GM18502 (cell line): Measurements from ENCODE around the gene PRKCQ.
"Not testable (repeated sequence)": the region's sequence is repeated elsewhere in the genome, so short reads cannot be mapped to it uniquely, and the experiment has no call there.

ENCODE experiments used
- ATAC-seq: cut with Tn5 transposase; IDR thresholded peaks from one replicate; pipeline ENCODE4 v1.9.1; 2021; ENCODE audit warnings: mild to moderate bottlenecking; ENCODE audit not compliant: unreplicated experiment, poor library complexity

The PRKCQ gene

DNA sequence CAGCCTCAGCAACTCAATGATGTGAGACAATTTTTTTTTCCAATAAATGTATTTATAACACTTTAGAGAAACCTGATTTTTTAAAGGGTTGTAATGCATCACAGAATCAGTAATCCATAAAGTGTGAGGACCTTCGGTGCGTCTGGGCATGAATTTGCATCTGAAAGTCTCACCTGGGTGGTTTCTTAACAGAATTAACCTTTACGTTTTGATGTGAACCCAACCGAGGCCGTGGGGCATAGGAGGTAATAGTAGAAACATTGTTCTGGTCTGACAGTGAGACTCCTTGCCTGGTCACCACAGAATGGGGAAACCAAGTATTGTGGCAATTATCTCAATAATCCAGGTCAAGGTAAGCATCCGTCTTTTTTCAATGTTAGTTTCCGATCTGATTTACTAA, 114.6 kb downstream of the PRKCQ start:
- no peak for ATAC-seq

DNA sequence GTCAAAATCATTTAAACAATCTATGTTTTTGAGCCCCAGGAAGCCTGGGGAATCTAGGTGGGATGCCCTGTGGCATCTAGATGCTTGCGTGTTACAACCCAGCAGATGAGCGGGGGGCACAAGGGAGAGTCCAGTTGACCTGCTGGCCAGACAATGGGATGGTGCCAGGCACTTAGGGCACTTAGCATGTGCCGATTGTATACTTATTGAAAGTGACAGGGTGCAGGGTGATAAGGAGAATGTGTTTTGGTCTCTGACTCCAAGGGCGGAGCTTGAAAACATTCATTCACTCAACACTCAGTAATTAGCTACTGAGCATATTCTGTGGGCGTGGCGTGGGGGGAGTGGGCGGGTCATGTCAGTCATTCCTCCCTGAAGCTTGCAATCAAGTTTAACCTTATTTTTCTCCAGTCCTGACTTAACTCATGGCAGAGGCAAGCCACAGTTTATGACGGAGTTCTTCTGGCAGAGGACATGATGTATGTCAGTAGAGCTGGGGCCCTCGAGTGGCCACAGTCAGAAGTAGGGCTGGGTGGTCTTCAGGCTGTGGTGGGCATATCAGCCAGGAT, 115.1 kb downstream of the PRKCQ start:
- ATAC-seq = no peak

- no peak for ATAC-seq
Observed at GRCh38 chr10:6463366-6463765, 116.7 kb downstream of the PRKCQ start.

DNA sequence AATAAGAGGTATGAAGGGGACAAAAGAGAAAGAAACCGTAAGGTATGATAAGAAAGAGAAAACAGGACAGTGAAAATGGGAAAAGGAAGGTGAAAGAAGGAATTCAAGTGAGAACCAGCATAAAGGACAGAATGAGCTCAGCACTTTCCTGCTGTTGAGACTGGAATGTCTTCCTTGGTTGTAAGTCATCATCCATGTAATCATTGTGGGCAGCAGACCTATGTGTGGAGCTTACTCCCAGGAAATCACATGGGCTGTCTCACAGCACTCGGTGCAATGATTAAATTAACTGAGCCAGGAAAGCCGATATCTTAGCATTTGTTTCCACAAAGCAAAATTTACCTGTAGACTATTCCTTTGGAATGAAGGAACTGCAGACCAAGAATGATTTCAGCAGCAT, 118.1 kb downstream of the PRKCQ start:
- ATAC-seq = no peak

DNA sequence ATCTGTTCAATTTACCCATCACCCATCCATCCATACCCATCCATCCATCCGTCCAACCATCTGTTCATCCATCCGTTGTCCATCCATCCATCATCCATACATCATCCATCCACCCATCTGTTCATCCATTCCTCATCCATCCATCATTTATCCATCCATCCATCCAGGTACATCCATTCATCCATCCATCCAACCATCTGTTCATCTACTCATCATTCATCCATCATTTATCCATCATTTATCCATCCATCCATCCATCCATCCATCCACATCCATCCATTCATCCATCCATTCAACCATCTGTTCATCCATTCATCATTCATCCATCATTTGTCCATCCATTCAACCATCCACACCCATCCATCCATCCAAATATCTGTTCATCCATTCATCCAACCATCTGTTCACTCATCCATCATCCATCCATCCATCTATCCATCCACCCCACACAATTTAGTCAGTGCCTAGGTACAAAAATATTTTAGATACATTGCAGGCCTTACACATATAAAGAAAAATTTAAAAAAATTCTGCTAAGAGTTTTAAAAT, 119.1 kb downstream of the PRKCQ start:
- no peak for ATAC-seq

DNA sequence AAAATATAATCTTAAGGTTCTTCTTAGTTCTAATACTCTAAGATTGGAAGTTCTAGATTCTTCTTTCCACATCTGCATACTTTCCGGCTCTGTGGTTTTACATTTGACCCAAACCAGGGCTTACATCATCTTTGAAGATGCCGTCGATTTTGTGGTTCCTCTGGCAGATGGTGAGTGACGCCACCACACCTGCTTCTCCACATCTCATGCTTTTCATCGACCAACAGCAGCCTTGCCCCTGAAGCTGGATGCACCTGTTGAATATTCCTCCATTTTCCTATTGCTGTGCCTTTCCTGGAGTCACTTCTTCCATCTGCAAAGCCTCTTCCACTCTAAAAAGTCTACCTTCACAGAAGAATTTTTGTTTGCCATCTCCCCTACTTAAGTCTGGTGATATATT, 121.3 kb downstream of the PRKCQ start:
- no peak for ATAC-seq

DNA sequence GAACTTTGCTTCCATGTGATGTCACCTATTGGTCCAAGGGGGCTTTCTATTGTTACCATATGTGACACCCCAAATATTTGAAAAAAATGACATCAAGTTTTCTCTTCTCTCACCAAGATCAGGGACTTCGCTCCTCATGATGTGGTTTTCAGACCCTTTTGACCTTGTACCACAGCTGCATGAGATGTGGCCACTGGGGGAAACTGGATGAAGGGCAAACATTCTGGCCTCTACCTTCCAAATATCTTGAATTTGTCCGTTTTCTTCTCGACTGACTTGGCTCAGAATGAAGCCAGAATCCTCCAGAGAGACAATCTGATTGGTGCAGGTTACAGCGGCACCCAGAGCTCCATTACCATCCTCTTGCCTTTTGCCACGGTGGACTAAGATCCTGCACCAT, 122.7 kb downstream of the PRKCQ start:
- ATAC-seq = no peak

DNA sequence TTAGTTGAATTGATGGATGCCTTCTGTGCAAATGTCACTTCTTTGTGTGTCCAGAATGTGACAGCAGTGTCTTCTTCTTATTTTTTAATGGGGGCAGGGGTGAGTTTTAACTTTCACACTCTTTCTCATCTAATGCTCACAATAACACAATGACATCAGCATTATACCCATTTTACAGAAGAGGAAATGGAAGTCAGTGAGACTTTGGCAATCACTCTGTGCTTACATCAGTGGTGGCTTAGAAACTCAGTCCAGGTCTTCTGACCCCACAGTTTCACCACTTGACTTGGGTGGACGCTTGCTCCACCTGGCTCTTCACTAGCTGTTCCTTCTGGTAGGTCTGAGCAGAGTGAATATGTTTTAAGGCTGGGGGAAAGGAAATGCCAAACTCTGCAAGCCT, 124.0 kb downstream of the PRKCQ start:
- ATAC-seq = no peak

DNA sequence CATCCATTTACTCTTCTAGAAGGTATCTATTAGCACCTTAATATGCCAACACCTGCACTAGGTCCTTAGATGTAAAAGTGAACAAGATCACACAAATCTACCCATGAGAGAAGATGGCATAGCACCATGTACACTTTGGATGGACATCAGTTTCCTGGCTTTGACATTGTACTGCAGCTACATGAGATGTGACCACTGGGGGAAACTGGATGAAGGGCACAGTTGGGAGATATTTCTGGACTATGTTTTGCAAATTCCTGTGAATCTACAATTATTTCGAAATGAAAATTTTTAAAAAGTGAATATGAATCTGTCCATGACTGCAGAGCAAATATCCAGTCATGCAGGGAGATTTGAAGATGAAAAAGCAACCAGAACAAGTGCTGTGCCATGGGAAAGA, 124.5 kb downstream of the PRKCQ start:
- no peak for ATAC-seq

DNA sequence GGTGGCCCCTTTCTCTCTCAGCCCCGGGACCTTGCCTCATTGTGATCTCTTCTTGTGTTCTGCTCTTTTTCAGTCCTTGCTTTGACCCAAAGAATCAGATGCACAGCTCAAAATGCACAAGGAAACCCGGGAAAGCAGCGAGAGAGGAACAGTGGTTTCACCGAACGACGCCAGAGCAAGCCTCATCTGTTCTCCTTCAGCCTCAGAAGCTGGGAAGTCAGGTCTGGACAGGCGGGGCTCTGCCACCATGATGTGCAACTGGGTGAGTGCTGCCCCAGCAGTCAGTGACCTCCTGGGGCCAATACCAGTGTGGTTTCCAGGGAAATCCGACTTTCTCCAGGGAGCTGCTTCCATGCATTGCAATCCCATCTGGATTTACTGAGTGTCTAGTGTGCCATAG, 133.4 kb downstream of the PRKCQ start:
- no peak for ATAC-seq

DNA sequence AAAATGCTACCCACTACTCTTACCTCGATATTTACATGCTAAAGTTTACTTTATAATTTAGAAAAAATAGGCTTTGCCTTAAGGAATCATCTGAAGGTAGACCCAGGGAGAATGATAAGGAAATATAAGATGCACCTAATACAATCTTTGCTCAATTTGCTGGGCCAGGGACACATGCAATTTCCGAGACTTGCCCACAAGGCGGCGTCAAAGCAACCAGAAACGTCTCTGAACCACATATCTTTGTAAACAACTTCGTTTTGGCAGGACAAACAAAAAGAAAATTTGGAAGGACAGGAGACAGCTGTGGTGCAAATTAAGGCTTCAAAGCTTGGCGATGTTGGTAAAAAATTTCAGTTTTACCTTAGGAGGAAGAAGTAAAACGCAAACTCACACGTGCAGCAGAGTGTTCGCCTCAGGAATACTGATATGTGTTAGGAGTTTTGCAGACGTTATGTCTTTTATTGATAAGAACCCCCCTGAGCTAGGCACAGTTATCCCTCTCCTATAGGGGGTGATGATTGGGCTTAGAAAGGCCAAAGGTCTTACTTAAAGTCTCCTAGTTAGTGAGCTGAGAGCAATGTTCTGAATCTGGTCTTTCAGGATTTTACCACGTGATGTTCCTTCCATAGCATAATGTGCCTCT, 134.3 kb downstream of the PRKCQ start:
- no peak for ATAC-seq

GRCh38 chr10:6439875-6440274, 140.2 kb downstream of the PRKCQ start:
- not testable (repeated sequence) for ATAC-seq

DNA sequence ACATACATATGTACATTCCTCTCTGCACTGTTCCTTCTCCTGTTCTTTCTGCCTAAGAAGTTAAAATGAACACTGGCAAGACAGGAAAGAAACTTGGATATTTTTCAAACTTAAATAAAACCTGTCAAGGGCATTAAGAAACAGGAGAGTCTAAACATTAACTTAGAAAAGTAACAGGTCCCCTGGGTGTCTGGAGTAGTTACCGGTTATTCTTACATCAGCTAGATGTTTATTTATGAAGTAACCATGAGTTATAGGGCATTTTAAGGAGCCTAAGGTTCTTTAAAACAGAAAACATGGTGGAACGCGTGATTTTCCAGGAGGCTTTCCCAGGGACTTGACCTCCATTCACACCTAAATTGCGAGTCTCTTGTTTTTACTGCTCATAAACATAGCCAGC, 148.2 kb downstream of the PRKCQ start:
- no peak for ATAC-seq

DNA sequence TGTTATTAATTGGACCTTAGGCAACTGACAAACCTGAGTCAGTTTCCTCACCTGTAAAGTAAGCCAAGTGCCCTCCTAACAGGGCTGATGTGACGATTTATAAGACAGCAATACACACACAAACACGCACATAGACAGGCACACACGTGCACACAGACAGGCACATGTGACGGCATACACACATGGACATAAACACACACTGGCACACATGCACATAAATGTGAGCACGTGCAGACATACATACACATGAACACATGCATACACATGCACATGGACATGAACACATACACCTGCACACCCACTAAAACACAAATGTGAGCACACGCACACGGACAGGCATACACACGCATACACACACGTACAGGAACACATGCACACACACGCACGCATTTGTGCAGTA, 148.9 kb downstream of the PRKCQ start:
- ATAC-seq = no peak

DNA sequence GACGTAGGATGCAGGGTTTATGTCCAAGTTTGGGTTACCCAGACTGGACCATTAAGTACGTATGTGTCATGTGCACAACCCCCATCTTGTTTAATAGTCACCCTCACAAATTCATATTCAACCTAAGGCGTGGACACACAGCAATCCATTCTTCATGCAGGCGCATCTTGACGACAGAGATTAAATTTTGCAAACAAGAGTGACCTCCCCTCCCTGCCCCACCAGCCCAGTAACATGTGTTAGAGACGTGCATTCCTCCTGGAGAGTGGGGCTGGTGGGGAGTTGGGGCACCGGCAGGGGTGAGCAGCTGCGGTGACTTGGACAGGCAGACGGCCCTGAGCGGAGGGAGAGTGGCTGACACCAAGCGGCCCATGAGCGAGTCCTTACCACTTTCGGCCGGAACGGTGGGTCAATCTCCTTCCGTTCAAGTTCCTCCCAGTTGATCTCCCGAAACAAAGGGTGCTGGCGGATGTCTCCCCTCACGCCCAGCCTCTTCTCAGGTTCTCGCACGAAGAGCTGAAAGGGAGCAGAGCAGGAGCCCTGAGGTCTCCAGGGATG, 149.6 kb downstream of the PRKCQ start:
- ATAC-seq = no peak

- no peak for ATAC-seq
Observed at GRCh38 chr10:6427357-6427959, 152.6 kb downstream of the PRKCQ start.

DNA sequence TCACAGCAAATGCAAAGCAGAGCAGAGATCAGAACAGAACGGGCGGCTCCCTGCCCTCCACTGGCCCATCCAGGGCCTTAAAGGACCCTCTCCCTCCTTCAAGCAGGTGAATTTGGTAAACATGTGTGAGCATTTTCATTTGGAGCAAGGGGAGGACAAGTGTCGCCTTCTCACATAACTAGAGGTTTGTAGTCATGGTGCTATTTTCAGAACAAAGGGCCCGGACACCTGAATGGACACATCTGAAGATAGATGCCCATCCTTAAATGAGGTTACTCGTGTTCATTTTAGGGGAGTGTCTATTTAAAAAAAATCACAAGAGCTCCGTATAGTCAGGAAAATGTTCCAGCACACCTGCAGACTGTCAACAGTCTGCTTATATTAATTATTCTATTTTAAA, 153.8 kb downstream of the PRKCQ start:
- ATAC-seq = no peak

DNA sequence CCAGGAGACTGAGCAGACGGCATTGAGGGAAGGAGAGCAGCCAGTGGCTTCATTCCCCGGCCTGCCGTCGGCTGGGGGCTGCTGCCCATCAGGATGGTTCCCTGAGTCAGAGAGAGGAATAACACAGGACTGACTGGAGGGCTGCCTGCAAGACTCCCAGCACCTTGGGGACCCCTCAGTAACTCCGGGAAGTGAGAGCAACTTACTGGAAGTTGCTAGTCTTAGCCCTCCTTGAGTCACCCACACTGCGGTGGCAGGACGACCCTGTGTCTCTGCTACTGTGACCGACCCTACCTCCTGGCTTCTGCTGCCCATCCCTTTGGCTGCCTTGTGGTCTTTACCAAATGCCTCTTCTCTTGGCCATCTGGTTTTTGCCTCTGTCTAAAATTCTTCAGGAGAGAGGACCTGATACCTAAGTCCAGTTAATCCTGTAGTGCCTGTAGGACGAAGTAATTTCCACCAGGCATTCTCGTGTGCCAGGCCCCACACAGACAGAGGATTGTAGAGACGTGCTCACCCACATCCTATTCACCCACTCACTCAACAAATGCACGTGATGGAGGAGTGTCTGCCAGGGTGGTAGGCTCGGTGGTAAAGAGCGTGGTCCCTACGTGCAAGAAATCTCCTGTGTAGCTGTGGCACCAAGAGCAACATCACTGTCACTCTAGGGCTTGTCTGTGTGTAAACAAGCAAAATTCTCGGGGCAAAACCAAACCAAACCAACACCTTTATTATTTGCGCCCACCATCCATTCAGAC, 156.5 kb downstream of the PRKCQ start:
- ATAC-seq = no peak

- ATAC-seq = no peak
Observed at GRCh38 chr10:6423004-6423403, 157.1 kb downstream of the PRKCQ start.

DNA sequence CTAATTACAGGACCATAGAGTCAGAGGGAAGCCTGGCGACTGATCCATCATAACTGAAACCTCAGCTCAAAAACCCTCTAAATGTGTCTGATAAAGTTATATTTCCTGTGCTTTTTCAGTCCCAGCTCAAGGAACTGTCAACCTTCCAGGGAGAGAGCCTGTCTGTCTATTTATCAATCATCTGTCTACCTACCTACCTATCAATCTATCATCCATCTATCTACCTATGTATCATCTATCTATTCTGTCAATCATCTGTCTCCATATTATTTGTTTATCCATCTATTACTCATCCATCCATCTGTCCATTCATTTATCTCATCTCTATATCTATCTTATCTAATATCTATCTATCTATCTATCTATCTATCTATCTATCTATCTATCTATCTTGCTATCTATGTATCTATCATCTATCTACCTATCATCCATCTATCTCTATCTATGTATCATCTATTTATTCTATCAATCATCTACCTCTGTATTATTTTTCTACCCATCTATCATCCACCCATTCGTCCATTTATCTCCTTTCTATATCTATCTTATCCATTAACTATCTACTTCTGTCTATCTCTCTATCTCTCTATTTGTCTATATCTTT, 161.4 kb downstream of the PRKCQ start:
- no peak for ATAC-seq
